ENCODE measurements around the gene PLA2G4C.

DNA sequence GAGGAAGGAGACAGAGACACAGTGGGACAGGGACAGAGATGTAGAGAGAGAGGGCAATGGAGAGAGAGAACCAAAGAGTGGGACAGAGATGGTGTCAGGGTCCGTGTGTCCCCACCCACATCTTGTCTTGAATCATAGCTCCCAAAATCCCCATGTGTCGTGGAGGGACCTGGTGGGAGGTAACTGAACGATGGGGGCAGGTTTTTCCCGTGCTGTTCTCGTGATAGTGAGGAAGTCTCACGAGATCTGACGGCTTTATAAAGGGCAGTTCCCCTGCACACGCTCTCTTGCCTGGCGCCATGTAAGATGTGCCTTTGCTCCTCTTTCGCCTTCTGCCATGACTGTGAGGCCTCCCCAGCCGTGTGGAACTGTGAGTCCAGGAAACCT, 7.5 kb upstream of the PLA2G4C start:
- TF ChIP-seq, protein P1, sequence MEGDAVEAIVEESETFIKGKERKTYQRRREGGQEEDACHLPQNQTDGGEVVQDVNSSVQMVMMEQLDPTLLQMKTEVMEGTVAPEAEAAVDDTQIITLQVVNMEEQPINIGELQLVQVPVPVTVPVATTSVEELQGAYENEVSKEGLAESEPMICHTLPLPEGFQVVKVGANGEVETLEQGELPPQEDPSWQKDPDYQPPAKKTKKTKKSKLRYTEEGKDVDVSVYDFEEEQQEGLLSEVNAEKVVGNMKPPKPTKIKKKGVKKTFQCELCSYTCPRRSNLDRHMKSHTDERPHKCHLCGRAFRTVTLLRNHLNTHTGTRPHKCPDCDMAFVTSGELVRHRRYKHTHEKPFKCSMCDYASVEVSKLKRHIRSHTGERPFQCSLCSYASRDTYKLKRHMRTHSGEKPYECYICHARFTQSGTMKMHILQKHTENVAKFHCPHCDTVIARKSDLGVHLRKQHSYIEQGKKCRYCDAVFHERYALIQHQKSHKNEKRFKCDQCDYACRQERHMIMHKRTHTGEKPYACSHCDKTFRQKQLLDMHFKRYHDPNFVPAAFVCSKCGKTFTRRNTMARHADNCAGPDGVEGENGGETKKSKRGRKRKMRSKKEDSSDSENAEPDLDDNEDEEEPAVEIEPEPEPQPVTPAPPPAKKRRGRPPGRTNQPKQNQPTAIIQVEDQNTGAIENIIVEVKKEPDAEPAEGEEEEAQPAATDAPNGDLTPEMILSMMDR (IDR thresholded peaks at IDR 0.05; ENCODE audit: low read depth, low read length): no peak
- no peak for TF ChIP-seq POLR2A (IDR thresholded peaks at IDR 0.05; ENCODE audit: extremely low read depth, insufficient read length)
- TF ChIP-seq, protein P2, sequence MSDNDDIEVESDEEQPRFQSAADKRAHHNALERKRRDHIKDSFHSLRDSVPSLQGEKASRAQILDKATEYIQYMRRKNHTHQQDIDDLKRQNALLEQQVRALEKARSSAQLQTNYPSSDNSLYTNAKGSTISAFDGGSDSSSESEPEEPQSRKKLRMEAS (IDR thresholded peaks at IDR 0.05; ENCODE audit: low read depth, low read length): no peak
- no peak for TF ChIP-seq MYC (IDR thresholded peaks at IDR 0.05; ENCODE audit: low read depth, low read length)

Data from NB4 (cell line).